GM18870 (cell line): ENCODE data around the gene KIAA1217.

Experiments used
- ATAC-seq: cut with Tn5 transposase; IDR thresholded peaks from one replicate; pipeline ENCODE4 v1.9.1; 2021; ENCODE audit warnings: moderate library complexity; ENCODE audit not compliant: unreplicated experiment

Gene KIAA1217

DNA sequence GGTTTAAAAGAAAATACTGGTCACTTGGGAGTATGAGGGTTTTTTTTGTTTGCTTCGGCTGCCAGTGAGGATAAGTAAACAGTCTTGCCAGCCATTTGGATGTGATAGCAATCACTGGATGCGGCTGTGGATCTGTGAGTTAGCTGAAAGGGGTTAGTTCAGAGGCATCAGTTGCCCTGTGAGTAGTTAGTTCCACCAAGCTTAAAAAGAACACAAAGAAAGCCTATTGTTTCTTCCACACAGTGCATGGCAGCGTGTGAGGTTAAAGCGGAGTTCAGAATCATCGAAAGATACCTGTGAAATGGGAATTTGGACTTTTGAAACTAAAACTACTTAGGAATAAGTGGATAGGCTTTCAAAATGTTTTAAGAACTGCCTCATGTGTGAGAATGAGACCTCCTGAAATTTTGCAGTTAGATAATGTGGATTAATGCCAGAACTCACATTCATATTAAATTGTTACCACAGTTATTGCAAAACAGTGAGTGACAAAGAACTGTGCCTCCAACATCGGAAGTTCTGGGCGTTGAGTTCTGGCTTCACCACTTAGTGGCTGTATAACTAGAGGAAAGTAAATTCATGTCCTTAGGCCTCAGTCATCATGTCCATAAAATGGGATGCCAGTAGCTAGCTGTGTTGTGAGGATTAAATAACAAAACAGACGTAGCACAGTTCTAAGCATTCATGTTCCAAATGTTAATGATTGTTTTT is 31.3 kb downstream of the KIAA1217 start:
- ATAC-seq = no peak

- no peak for ATAC-seq
Observed at GRCh38 chr10:24241536-24242040, 32.6 kb downstream of the KIAA1217 start.

GRCh38 chr10:24242562-24242961 is 33.6 kb downstream of the KIAA1217 start:
- no peak for ATAC-seq

- ATAC-seq = no peak
Observed at GRCh38 chr10:24246365-24246764, 37.4 kb downstream of the KIAA1217 start.

GRCh38 chr10:24247841-24248240 is 38.9 kb downstream of the KIAA1217 start:
- ATAC-seq = no peak

- ATAC-seq = no peak
Observed at GRCh38 chr10:24249829-24250415, 41.0 kb downstream of the KIAA1217 start.

DNA sequence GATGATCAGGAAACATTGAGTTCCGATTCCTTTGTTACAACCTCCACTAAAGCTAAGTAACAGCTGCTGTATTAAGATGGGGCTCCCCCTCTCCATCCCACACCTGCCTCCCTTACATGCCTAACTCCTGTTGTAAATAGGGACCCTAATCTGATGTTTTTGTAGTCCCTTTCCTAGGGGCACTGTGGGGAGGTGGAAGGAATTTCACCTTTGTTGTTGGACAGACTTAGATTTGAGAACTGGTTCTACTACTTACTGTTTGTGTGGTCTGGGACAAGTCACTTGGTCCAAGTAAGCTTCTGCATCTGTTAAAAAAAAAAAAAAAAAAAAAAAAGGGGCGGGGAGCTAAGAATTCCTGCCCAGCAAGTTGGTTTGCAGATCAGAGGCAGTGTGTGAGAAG is 42.6 kb downstream of the KIAA1217 start:
- no peak for ATAC-seq

GRCh38 chr10:24254180-24254579 is 45.2 kb downstream of the KIAA1217 start:
- ATAC-seq = no peak

DNA sequence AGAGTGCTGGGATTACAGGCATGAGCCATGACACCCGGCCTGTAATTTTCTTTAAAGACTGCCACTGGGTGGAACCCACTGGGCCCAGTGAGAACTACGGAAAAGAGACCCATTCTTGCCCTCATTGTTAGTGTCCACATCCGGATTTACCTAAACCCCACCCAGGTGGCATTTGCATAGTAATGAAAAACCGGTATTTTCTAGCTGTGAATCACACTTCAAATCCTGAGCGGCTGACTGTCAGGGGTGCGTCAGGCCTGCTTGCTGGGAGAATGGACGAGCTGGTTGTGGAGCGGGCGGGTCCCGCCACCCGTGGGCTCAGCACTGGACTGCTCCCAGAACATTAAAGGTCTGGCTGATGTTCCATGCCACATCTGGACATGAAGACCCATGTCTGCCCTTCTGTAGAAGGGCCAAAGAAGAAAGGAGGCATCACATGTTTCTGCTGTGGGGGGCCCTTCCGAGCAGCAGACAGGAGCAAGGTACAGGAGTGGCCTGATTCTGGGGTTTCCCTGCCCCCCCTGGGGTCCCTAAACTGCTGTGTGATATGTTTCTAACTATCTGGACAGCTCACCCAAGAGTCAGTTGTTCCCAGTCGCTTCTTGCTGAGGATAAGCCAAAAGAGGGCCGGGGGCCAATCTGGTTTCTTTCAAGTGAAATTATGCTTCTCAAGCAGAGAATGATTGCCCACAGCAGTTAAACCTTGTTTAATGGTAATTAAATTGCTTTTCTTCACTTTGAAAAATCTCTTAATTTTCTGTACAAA is 46.4 kb downstream of the KIAA1217 start:
- ATAC-seq = no peak

GRCh38 chr10:24255881-24256311 is 47.0 kb downstream of the KIAA1217 start:
- no peak for ATAC-seq

GRCh38 chr10:24256619-24257107 is 47.7 kb downstream of the KIAA1217 start:
- no peak for ATAC-seq

GRCh38 chr10:24257588-24257987 is 48.6 kb downstream of the KIAA1217 start:
- no peak for ATAC-seq

DNA sequence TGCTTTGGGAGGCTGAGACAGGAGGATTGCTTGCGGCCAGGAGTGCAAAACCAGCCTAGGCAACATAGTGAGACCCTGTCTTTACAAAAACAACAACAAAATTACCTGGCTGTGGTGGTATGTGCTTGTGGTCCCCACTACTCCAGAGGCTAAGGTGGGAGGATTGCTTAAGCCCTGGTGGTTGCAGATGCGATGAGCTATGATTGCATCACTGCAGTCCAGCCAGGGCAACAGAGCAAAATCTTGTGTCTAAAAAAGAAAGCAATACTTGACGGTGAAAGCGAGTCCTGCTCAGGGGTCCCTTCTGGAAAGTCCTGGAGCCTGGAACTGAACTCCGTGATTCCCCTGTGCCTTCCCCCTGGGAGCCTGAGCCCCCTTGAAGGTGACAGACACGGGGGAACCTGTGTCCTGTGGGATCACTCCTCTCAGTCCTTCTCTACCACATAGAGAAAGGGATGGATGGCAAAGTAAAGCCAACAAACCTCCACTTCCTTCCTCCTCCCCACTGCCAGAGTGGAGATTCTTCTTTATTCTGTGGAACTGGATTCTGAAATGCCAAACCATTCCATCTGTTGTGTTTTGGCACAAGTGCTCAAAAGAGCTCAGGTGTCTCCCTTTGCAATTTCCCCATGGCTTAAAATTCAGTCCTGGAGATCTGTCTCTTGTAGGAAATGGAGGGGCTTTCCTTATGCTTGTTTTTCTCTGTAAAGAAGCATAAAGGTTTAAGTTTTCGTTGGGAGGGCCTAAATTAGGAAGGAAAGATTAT is 50.6 kb downstream of the KIAA1217 start:
- no peak for ATAC-seq

DNA sequence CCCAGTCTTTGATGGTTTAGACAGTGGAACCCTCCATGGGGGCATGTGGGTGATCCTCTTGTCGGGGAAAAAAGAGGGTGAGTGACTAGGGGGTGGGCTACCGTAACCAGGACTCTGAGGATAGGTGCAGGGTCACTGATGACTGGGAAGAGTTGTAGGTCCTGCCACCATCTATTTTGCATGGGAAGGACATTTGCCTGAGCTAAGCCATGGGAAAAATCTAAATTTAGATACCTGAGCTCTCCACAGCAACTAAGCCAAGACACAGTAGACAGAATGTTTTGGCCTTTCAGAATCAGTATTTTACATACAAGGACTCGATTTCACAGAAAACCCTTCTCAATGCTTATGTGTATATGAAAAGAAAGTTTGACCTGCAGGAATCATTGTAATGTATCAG is 52.7 kb downstream of the KIAA1217 start:
- no peak for ATAC-seq

DNA sequence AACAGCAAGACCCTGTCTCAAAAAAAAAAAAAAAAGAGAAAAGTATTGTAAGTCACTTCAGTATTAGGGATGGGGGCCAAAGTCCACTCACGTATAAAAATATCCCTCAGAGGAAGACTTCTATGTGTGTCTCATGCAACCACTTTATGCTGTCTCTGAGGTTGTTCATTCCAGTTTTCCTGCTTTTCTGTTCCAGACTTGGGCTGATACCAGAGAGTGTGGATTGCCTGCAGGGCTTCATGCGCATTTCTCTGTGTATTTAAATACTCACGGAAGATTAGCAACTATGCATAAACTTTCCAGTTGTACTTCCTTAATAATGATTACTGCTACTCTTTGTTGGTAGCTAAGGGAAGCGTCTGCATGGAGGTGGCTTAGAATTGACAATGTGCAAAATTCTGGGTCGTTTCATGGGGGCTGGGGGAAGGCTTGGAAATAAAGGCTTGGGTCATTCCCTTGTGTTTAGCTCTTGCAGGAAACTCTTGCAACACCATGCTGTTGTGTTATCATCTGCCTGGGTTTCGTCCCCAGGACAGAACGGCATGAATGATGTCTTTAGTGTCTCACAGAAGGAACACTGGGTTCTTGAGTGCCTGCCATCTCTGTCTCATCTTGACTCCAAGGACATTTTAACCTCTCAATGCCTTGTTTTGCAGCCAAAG is 54.1 kb downstream of the KIAA1217 start:
- no peak for ATAC-seq

- no peak for ATAC-seq
Observed at GRCh38 chr10:24269476-24269875, 60.5 kb downstream of the KIAA1217 start.

GRCh38 chr10:24272374-24272773 is 63.4 kb downstream of the KIAA1217 start:
- ATAC-seq = no peak

GRCh38 chr10:24277277-24277676 is 68.3 kb downstream of the KIAA1217 start:
- ATAC-seq = no peak

DNA sequence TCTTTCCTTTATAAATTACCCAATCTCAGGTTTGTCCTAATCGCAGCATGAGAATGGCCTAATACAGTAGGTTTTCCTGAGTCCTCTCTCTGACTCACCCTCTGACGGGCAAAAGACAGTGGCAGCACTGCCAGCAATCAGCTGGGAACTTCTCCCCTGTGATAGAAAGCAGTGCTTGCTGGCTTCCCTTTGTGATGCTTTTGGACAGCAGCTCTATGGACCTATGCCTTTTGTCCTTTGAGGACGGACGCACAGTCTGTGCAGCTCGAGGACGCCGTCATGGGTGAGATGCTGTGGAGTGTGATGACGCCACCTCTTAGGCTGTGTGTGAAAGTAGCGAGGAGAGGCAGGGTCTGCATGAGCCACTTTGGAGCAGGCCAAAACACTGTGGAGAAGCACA is 68.8 kb downstream of the KIAA1217 start:
- ATAC-seq = no peak

- no peak for ATAC-seq
Observed at GRCh38 chr10:24278176-24278889, 69.4 kb downstream of the KIAA1217 start.
